T follicular helper cell (primary cell): ENCODE data around the gene LYPLA2.
"Not testable (repeated sequence)": the region's sequence is repeated elsewhere in the genome, so short reads cannot be mapped to it uniquely, and the experiment has no call there.

Experiments
- DNase-seq: peaks from one replicate; pipeline ENCODE4 v3.0.0-alpha.2; 2020; ENCODE audit warnings: low read depth

The LYPLA2 gene

DNA sequence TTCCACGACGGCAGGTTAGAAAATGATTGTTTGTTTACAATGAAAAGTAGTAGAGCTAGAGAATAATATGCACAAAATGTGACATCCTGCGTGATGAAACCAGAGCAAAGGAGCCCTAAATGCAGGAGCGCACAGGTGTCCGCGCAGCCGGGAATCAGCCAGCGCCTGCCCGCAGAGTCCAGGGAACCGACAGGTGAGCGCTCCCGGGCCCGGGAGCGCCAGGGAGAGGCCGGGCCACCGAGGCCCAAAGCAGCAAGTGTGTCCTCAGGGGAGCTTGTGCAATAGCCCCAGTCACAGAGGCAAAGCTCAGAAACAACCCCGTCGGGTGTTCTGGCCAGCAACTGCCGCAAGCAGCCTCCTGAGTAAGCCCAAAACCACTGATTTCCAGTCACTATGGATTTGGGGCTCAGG, 10.4 kb downstream of the LYPLA2 start:
- no peak for DNase-seq

DNA sequence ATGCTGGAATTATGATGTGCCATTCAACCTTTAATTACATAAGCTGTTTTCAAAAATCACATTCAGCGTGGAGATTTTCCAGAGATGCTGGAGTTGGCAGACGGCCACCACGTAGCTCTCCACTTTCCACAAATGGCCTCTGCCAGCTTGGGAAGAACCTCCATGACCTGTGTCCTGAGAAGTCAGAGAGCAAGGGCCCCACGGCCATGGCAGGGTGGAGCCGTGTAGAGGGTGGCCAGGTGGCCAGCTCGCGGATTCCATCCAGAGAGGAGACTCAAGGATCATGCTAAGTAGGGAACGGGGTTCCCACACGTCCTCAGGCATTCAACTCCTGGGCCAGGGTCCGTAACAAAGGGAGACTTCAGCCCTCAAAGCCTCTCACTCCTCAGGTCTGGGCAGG, 10.9 kb downstream of the LYPLA2 start:
- DNase-seq = no peak

DNA sequence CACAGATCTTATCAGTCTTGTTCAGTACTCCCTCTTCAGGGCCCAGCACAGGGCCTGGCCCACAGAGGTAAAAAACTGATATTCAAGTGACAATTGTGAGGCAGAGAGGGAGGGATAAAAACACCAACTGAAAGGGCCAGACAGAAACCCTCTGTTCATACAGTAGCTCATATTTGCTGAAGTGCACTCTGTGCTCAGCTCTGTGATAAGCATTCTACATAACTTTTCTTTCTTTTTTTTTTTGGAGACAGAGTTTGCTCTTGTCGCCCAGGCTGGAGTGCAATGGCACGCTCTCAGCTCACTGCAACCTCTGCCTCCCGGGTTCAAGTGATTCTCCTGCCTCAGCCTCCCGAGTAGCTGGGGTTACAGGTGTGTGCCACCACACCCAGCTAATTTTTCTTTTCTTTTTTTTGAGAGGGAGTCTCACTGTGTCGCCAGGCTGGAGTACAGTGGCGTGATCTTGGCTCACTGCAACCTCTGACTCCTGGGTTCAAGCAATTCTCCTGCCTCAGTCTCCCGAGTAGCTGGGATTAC, 11.9 kb downstream of the LYPLA2 start:
- not testable (repeated sequence) for DNase-seq

DNA sequence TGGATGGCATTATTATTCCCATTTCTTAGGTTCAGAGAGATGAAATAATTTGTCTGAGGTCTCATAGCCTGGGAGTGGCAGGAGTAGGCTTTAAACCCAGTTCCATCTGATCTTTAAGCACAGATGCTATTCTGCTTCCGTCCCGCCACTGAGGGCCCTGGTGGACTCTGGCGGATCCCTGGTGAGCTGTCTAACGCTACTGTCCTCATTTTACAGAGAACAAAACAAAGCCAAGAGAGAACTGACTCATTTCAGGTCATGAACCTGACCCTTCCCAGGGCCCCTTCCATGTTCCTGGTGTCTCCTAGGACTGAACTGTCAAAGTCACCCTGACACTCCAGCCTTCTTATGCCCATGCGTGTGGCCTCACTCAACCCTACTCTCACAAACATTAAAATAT, 12.7 kb downstream of the LYPLA2 start:
- no peak for DNase-seq

DNA sequence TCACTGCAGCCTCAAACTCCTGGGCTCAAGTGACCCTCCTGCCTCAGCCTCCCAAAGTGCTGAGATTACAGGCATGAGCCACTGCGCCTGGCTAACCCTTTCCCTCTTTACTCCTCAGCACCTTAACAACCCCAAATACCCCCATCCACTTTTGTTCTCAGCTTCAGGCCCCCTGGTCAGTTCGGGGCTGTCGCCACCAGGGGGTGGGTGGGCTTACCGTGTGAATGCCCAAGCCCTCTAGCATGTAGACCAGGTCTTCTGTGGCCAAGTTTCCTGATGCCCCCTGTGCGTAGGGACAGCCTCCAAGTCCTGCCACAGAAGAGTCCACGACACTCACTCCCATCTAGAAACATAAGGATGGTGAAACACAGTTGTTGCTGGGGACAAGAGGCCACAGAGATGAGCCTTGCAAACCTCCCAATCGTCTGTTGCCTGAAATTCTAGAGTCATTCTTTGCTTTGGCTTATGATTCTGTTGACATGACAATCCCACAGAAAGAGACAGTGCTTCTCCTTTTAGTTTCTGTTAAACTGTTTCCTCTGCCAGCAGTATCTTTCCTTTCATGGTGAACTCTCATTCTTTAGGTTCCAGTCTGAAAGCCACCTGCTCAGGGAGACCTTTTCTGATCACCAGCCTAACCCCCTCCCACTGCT, 13.4 kb downstream of the LYPLA2 start:
- no peak for DNase-seq

DNA sequence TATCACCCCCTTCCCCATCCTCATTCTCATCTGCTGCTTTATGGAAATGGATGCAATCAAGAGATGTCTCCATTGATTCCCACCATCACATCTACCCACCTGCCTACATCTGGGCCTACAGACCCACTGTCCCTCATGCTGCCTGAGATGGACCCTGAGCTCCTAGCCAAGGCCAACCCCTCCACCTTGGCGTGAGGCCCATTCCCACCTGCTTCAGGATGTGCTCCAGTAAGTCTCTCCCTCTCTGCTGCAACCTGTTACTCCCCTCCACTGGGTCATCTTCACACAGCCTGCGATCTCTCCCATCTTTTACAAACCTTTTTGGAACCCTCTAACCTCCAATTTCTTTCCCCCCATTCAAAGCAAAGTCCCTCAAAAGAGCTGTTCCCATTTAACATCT, 14.1 kb downstream of the LYPLA2 start:
- no peak for DNase-seq

DNA sequence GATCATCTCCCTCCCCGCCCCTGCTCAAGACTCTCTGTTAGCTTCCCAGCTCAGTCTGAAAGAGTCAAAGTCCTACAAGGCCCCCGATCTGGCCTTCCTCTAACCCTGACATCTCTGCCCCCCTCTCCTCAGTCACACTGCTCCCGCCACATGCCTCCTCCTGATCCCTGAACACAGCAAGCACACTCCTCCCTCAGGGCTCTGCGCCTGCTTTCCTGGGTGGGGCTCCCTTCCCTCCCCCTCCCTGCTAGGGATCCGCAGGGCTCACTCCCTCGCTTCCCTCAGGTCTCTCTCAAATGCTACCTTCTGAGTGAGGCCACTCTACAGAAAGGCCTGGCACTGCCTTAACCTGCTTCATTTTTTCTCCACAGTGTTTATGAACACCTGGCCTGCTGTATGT, 15.3 kb downstream of the LYPLA2 start:
- DNase-seq = no peak

DNA sequence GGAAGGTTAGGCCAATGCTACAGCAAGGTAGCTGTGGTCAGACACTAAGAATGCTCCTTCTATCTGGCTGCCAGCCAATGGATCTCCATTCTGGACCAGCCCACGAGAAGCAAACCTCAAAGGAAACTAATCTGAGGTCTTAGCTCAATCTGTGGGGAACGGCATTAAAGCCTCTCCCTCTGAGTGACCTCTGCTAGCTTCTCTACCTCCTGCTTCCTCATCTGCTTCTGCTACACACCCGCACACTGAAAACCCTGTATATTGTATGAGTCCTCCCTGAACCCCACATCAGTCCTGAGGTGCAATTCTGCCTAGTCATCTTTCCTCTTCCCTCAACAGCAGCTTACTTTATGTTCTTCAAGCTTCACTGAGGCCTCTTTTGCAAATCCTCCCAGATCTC, 16.5 kb downstream of the LYPLA2 start:
- DNase-seq = no peak

DNA sequence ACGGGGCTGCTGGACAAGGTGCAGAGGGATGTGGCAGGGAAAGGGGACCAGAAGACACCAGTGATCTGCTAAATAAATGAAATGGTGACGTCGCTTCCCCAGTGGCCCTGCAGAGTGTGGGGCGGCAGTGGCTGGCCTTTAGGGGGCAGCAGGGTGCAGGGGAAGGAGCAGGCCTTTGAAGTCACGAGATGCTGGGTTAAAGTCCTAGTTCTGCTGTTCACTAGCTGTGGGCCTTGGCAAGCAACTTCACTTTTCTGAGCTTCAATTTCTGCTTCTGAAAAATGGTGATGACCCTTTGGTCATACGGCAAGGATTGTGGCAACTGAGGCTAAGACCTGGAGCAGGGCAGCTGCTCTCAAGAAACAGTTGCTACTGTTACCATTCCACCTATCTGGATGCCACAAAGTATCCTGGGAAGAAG, 18.8 kb downstream of the LYPLA2 start:
- peak; percentile 79 for DNase-seq

DNA sequence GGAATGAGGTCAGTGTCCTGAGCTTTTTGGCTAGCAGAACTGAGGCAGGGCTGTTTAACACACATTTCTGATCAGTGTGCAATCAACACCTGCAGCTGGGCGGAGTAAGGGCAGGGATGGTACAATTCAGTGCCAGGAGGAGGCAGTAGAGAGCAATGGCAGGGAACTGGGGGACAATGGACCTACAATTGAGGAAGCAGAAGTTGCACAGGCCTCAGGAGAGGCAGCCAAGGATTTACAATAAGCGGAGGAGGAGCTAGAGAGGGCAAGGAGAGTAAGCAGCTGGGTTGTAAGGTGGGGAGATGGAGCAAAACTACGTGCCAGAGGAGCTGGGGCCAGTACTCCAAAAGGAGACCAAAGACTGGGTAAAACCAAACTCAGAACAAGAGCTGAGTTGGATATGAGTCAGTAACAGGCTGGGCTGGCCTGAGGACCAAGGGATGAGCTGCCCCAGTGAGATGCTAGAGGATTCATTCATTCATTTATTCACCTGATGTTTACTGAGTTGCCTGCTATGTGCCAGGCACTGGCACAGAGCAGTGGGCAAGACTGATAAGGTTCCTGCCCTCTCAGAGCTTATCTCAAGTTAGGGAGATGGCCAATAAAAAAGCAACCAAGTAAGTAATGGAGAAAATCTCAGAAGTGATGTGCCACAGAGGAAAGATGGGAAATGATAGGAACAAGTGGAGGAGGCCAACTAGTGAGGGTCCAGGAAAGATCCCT, 20.0 kb downstream of the LYPLA2 start:
- DNase-seq = peak; percentile 36

DNA sequence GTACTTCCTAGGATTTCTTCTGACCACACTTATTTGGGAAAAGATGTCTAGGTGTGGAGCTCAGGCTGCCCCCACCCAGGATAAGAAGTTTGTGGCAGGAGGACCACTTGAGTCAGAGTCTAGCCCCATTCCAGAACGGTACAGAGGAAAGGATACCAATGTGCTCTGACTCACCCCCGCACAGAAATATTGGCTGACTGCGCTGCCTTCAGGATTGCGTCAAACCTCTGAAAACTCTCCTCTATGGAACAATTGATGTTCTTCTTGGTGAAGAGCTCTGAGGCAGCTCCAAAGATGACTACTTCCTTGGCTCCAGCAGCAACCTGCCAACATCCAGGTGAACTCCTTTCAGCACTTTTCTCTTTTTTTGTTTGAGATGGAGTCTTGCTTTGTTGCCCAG, 23.1 kb downstream of the LYPLA2 start:
- DNase-seq = no peak

DNA sequence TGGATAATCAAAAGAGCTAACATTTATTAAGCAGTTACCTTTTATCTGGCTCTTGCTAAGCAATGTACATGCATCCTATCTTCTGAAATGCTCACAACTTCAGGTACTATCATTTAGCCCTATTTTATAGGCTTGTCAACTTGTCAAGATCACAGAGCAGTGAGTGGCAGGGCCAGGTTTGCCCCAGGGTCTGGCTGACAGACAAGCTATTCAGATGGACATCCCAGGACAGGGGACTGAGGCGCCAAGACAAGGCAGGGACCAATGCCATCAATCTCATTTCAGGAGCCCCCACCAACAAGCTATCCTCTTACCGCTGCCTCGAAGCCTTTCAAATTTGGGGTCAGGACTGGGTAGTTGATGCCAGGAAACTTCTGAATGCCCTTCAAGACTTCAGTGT, 25.4 kb downstream of the LYPLA2 start:
- DNase-seq = no peak

DNA sequence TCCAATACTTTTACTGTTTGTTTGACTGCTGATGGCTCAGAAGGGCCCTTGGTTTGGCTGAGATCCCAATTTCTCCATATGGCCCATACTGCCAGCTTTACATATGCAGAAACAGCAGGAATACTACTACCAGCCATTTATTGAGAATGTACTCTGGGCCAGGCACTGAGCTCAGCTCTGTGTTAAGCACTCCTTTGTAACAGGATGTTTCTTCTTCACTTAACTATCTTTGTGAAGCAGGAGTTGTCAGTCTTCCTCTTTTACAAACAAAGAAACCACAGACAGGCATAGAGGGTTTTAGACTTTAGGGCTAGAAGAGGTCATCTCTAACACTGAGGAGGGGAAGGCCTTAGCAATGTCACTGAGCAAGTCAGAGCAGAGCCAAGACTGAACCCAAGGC, 26.0 kb downstream of the LYPLA2 start:
- no peak for DNase-seq

DNA sequence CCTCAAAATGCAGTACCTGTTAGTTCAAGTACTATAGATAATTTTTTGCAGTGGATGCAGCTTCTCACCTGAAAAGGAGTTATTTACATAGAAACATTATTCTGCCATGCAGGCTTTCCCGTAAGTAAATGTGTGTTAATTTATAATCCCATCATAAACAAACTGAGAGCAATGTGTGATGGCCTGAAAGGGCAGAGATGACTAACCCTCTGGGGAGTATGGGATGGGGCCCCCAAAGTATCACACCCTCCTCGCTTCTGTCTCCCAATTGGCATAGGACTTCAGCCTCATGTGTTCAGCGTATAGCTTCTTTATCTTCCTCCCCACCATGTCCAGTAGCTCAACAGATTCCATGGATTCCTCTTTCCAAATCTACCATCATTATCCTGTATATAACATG, 26.7 kb downstream of the LYPLA2 start:
- no peak for DNase-seq

DNA sequence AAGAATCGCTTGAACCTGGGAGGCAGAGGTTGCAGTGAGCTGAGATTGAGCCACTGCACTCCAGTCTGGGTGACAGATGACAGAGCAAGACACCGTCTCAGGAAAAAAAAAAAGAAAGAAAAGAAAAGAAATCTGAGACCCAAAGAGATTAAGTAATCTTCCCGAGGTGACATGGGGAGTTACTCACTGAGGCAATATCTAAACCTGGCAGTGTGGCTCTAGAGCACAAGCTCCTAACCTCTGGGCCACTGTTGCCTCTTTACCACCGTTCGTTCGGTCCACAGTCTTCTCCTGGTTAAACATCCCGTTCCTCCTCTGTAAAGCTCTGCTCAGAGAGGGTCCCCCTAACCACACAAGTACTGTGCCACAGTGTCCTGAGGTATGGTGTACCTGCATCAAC, 32.8 kb downstream of the LYPLA2 start:
- no peak for DNase-seq

DNA sequence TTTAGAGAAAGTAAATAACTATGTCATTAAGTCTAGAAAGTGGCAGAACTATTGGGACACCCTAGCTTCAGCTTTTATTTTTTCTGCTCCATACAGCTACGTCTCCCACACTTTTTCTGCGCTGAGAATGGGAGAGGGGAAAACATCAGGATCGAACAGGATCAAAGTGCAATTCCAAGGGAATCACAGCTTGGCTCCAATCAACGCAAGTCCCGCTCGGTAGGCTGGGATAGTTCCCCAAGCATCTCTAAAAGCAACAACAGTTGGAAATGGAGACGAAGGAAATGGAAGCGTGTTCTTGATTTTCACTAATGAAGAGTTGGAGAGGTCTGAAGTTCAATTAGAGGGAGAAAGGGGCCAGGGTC, 33.7 kb downstream of the LYPLA2 start:
- no peak for DNase-seq

DNA sequence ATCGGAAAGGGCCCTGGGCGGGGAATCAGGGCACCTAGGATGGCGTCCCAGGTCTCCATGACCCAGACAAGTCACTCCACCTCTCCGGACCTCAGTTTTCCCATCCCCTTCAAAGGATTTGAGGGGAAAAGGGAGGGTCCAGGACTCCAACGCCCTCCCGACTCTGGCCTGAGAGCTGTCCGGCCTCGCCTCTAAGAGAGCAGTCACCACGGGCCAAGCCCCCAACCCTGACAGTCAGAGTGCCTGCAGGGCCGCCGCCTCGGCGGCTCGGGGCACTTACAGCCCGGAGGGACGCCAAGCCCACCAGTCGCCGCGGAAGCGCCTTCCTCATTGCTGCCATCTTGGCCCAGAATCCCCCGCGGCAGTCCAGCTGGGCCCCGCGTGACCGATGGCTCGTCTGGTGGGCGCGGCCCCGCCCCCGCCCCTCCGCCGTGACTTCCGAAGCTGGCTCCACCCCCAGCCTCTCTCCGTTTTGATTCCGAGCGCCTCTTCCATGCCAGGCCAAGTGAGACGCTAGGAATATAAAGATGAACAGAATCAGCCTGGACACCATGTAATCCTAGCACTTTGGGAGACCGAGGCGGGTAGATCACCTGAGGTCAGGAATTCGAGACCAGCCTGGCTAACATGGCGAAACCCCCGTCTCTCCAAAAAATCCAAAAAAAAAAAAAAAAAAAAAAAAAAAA, 34.3 kb downstream of the LYPLA2 start, which contains the start of gene HMGCL:
Gene HMGCL, minus strand, starts transcription at position 354 of the 686 bp plus-strand sequence. Its CDS starts 14 bp downstream, at position 340.
- DNase-seq = peak; percentile 83

DNA sequence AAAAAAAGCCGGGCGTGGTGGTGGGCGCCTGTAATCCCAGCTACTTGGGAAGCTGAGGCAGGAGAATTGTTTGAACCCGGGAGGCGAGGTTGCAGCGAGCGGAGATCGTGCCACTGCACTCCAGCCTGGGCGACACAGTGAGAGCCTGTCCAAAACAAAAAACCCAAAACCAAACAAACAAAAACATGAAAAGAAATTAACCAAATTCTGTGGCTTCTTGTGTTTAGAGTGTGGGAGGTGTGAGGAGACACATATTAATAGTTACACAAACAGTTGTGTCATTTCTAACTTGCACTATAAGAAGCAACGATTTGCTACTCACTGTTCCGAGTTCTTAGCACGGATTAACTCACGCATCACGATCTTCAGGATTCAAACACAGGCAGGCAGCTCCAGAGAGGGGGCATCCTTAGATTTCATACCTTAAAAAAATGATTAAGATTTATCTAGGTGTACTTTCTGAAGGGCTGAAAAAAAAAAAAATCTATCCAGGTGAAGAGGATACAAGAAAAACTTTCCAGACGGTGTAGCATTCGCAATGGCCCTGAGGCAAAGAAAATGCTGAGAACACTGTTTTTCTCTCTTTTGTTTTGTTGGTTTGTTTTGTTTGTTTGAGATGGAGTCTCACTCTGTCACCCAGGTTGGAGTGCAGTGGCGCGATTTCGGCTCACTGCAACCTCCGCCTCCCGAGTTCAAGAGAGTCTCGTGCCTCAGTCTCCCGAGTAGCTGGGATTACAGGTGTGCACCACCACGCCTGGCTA, 35.0 kb downstream of the LYPLA2 start:
- DNase-seq = no peak

DNA sequence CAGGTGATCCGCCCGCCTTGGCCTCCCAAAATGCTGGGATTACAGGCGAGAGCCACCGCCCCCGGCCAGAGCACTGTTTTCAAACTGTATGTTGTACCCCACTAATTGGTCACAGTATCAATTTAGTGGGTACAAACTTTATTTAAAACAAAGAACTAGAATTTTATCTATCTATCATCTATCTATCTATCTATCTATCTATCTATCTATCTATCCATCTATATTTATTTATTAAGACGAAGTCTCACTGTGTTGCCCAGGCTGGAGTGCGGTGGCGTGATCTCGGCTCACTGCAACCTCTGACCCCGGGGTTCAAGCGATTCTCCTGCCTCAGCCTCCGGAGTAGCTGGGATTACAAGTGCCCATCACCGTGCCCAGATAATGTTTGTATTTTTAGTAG, 35.6 kb downstream of the LYPLA2 start:
- DNase-seq = not testable (repeated sequence)

DNA sequence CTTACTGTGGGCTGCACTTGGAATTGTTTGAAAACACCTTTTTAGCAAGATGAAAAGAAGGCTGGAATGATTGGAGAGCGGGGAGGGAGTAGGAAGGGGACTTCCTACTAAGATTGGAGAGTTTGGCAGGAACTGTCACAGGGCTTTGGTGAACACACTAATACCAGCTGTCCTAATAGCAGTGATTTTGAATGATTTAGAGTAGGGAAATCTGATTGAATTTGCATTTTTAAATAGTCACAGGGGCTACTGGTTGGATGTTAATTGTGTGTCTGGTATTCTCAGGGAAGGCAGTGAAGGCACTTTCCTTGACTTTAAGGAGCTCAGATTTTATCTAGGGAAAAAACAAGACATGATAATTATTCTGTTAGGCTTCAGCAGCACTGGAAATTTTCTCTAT, 36.8 kb downstream of the LYPLA2 start:
- DNase-seq = no peak

DNA sequence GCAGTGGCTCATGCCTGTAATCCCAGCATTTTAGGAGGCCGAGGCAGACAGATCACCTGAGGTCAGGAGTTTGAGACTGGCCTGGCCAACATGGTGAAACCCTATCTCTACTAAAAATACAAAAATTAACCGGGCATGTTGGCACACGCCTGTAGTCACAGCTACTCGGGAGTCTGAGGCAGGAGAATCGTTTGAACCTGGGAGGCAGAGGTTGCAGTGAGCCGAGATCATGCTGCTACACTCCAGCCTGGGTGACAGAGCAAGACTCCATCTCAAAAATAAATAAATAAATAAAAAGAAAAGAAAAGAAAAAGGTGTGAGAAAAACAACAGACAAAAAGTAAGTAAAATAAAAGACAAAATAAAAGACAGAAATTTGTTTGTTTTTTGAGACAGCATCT, 43.2 kb downstream of the LYPLA2 start:
- not testable (repeated sequence) for DNase-seq

DNA sequence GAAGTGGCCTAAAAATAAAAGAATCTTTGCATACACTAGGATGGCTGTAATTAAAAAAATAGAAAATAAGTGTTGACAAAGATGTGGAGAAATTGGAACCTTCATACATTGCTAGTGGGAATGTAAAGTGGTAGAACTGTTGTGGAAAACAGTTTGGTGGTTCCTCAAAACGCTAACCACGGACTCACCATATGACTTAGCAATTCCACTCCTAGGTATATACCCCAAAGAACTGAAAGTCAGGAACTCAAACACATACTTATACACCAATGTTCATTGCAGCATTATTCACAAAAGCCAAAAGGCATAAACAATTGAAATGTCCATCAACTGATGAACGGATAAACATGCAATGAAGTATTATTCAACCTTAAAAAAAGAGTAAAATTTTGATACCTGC, 45.1 kb downstream of the LYPLA2 start:
- DNase-seq = no peak
